Measurements from ENCODE around the gene P2RY1.

Gene P2RY1

GRCh38 chr3:152858170-152858800 lies 23.4 kb downstream of the P2RY1 start (continued):
- TF ChIP-seq ZNF155 (tag by site-specific recombination; IDR thresholded peaks at IDR 0.05) (no peak), ZNF239 (tag by site-specific recombination; IDR thresholded peaks at IDR 0.05) (no peak)

- H3K4me3 ChIP-seq (ENCODE audit: low read depth, low read length): no peak overlapping the region
- POLR2A ChIA-PET: no interaction called here
Measured at GRCh38 chr3:152860736-152861135, 25.8 kb downstream of the P2RY1 start.

GRCh38 chr3:152865668-152866245 lies 30.8 kb downstream of the P2RY1 start:
- POLR2A ChIA-PET: no interaction called here
- CTCF ChIA-PET: interaction anchor here (0.6 kb wide), 1 partner anchor 10 kb away, joined by 3 read pairs; no protein-coding TSS in a partner anchor
- no peaks in the 10 kb centered on the region for H3K4me1 ChIP-seq (ENCODE audit: control insufficient read depth, insufficient read depth, low read length)
- H3K27ac ChIP-seq (ENCODE audit: extremely low read depth, low read depth, low read length): no peak overlapping the region
- TF ChIP-seq ZBTB17 (tag by site-specific recombination; IDR thresholded peaks at IDR 0.05): no peak
- no peak for TF ChIP-seq PBX3 (CRISPR knock-in tag; IDR thresholded peaks at IDR 0.05)
- no peak for TF ChIP-seq ZNF518A (tag by site-specific recombination; conservative IDR thresholded peaks at IDR 0.05; ENCODE audit: low read depth)
- no peak for TF ChIP-seq EGR2 (tag by site-specific recombination; IDR thresholded peaks at IDR 0.05; ENCODE audit: low read depth)
- TF ChIP-seq ZNF473 (tag by site-specific recombination; IDR thresholded peaks at IDR 0.05): no peak
- no peak for TF ChIP-seq ZNF623 (tag by site-specific recombination; IDR thresholded peaks at IDR 0.05)
- no peak for TF ChIP-seq ZNF514 (tag by site-specific recombination; IDR thresholded peaks at IDR 0.05)
- no peak for TF ChIP-seq ZNF121 (tag by site-specific recombination; IDR thresholded peaks at IDR 0.05)
- no peak for TF ChIP-seq ZNF624 (tag by site-specific recombination; IDR thresholded peaks at IDR 0.05)
- no peak for TF ChIP-seq ZBTB8A (tag by site-specific recombination; IDR thresholded peaks at IDR 0.05)
- TF ChIP-seq ZNF561 (tag by site-specific recombination; IDR thresholded peaks at IDR 0.05; ENCODE audit: borderline replicate concordance): no peak
- no peak for TF ChIP-seq ZNF24 (tag by site-specific recombination; IDR thresholded peaks at IDR 0.05)
- no peak for TF ChIP-seq ZNF23 (tag by site-specific recombination; IDR thresholded peaks at IDR 0.05; ENCODE audit: borderline replicate concordance)
- TF ChIP-seq ZNF433 (tag by site-specific recombination; IDR thresholded peaks at IDR 0.05; ENCODE audit: low read depth): no peak
- no peak for TF ChIP-seq ZNF76 (tag by site-specific recombination; IDR thresholded peaks at IDR 0.05; ENCODE audit: borderline replicate concordance, low read depth)
- no peak for TF ChIP-seq ZNF664 (tag by site-specific recombination; IDR thresholded peaks at IDR 0.05)
- no peak for TF ChIP-seq ZNF549 (tag by site-specific recombination; IDR thresholded peaks at IDR 0.05)
- no peak for TF ChIP-seq ZNF701 (tag by site-specific recombination; IDR thresholded peaks at IDR 0.05)
- TF ChIP-seq OSR2 (tag by site-specific recombination; IDR thresholded peaks at IDR 0.05): no peak
- no peak for TF ChIP-seq ZNF18 (tag by site-specific recombination; IDR thresholded peaks at IDR 0.05)
- no peaks in the 10 kb centered on the region for H3K36me3 ChIP-seq (ENCODE audit: control insufficient read depth in 2 of 2, insufficient read depth in 1 of 2, low read length in 2 of 2)
- H3K9me3 ChIP-seq (ENCODE audit: control insufficient read depth, insufficient read depth, low read depth, low read length): no peaks in the 10 kb centered on the region
- no peak overlapping the region for H3K4me3 ChIP-seq (ENCODE audit: low read depth, low read length)

More at GRCh38 chr3:152860736-152861135, 25.8 kb downstream of the P2RY1 start:
- H3K36me3 ChIP-seq (ENCODE audit: control insufficient read depth in 2 of 2, insufficient read depth in 1 of 2, low read length in 2 of 2): no peaks in the 10 kb centered on the region
- CTCF ChIA-PET: no interaction called here
- no peak for TF ChIP-seq ZBTB8A (tag by site-specific recombination; IDR thresholded peaks at IDR 0.05)
- no peak for TF ChIP-seq ZNF707 (tag by site-specific recombination; IDR thresholded peaks at IDR 0.05)
- no peak for TF ChIP-seq ZNF654 (tag by site-specific recombination; IDR thresholded peaks at IDR 0.05; ENCODE audit: low read depth)
- H3K9me3 ChIP-seq (ENCODE audit: control insufficient read depth, insufficient read depth, low read depth, low read length): no peaks in the 10 kb centered on the region
- no peak overlapping the region for H3K27ac ChIP-seq (ENCODE audit: extremely low read depth, low read depth, low read length)
- H3K4me1 ChIP-seq (ENCODE audit: control insufficient read depth, insufficient read depth, low read length): no peaks in the 10 kb centered on the region
